ENCODE measurements around the gene TRIO. TPM values are rescaled to one million over a fixed set of nuclear protein-coding genes. Genes with fewer than 3 reads are reported as not detected.

Gene TRIO
- total RNA-seq, 1 experiment from 2014 or later: 68.4 TPM

DNA sequence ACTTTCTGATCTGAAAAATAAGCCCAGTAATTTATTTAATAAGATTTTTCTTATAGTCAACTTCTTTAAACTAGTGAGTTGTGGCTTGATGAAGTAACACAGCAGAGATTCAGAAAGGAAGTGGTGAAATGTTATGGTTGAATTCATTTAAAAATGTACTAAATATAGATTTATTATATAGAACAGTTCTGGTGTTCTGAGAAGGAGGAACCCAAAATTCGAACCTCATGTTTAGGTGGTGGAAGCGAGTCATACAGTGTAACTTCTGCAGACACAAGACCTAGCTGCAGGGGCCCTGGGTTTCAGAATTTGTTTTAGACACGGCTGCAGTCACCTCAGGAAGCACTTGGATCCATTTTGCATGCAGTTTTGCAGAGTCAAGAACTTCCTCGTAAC is 188.2 kb downstream of the TRIO start:
- ChIA-PET POLR2A (no interaction called here), CTCF (no interaction called here), RAD21 (ENCODE audit: low non-redundant PET in 1 of 2, low total read pairs in 2 of 2, uncharacterized antibody in 2 of 2, unreplicated experiment in 2 of 2) (no interaction called here)
- no peaks in the 10 kb centered on the region; the same call in 1 of the 2 replicates for H4K20me1 ChIP-seq (ENCODE audit: insufficient read depth)
- no peak overlapping the region for H3K9ac ChIP-seq (ENCODE audit: low read length)
- no peaks in the 10 kb centered on the region for H3K9me2 ChIP-seq (ENCODE audit: insufficient read depth)
- H3K4me1 ChIP-seq (ENCODE audit: control insufficient read depth in 1 of 2, insufficient read depth in 2 of 2, low read length in 2 of 2): no peaks in the 10 kb centered on the region
- no peak overlapping the region for H2AFZ ChIP-seq (ENCODE audit: low read depth, low read length, poor library complexity, severe bottlenecking)
- H3K27ac ChIP-seq (ENCODE audit: low read depth, low read length): no peak overlapping the region
- no peak for ATAC-seq
- peaks cover 5% of the 10 kb centered on the region; the same call in 1 of the 2 replicates for H3K79me2 ChIP-seq (ENCODE audit: insufficient read depth, low read length)
- no peak for TF ChIP-seq SP1 (IDR thresholded peaks at IDR 0.05; ENCODE audit: low read depth)
- TF ChIP-seq YY1 (IDR thresholded peaks at IDR 0.05; ENCODE audit: extremely low read depth, insufficient replicate concordance, low read depth, low read length): no peak
- no peak for TF ChIP-seq EGR1 (IDR thresholded peaks at IDR 0.05; ENCODE audit: low read depth)
- no peak for TF ChIP-seq EZH2phosphoT487 (IDR thresholded peaks at IDR 0.05; ENCODE audit: borderline replicate concordance)
- no peak for TF ChIP-seq ZNF274 (IDR thresholded peaks at IDR 0.05; ENCODE audit: low read depth, low read length)
- no peak for TF ChIP-seq POLR2A (IDR thresholded peaks at IDR 0.05; ENCODE audit: borderline replicate concordance, extremely low read depth, insufficient read depth, insufficient read length)
- TF ChIP-seq, protein P1, sequence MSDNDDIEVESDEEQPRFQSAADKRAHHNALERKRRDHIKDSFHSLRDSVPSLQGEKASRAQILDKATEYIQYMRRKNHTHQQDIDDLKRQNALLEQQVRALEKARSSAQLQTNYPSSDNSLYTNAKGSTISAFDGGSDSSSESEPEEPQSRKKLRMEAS (IDR thresholded peaks at IDR 0.05): no peak
- TF ChIP-seq FOSL1 (IDR thresholded peaks at IDR 0.05; ENCODE audit: low read depth): no peak
- no peak for TF ChIP-seq POLR2AphosphoS5 (IDR thresholded peaks at IDR 0.05; ENCODE audit: low read depth, low read length)
- no peak for TF ChIP-seq CEBPB (IDR thresholded peaks at IDR 0.05; ENCODE audit: low read depth)
- TF ChIP-seq ELF1 (IDR thresholded peaks at IDR 0.05; ENCODE audit: borderline replicate concordance, low read depth): no peak
- TF ChIP-seq, protein P2, sequence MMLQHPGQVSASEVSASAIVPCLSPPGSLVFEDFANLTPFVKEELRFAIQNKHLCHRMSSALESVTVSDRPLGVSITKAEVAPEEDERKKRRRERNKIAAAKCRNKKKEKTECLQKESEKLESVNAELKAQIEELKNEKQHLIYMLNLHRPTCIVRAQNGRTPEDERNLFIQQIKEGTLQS (IDR thresholded peaks at IDR 0.05): no peak
- H3K9me3 ChIP-seq (ENCODE audit: control insufficient read depth in 1 of 2, insufficient read depth in 1 of 2, low read depth in 1 of 2, low read length in 2 of 2): no peaks in the 10 kb centered on the region
- H3K36me3 ChIP-seq (ENCODE audit: control insufficient read depth in 1 of 2, insufficient read depth in 2 of 2, low read length in 2 of 2): peaks cover 0 to 5% of the 10 kb centered on the region in 2 experiments; a peak in 1 of 4 replicates
- H3K4me3 ChIP-seq (replicated peaks in 1 of 2; ENCODE audit: low read depth in 1 of 2, low read length in 2 of 2): no peak overlapping the region
- no peaks in the 10 kb centered on the region for H3K27me3 ChIP-seq (ENCODE audit: insufficient read depth, low read length)
- DNase-seq (ENCODE audit: low read depth, low spot score): no peak
- H3K4me2 ChIP-seq (ENCODE audit: low read length): no peak overlapping the region
- no TSS peak for BruUV-seq (replicated peaks)
- intact Hi-C loops (cut with micrococcal nuclease): no loop called here

Measured in HCT116 (cell line).